PC-3 (cell line): Measurements from ENCODE around the gene EFNB3. TPM values are rescaled to one million over a fixed set of nuclear protein-coding genes. Genes with fewer than 3 reads are reported as not detected.

Experiments used
- ATAC-seq: fragments of 200-7000 bp; cut with Tn5 transposase; 2 replicates; pipeline ENCODE4 v1.9.1; 2020; ENCODE audit warnings: mild to moderate bottlenecking, moderate library complexity
- BruUV-seq: library from RNA; stranded (reverse); fragments of 400-500 nt; replicated peaks from 2 replicates; lab custom pipeline; 2021; lab: Mats Ljungman, UMichigan
- CTCF ChIA-PET: fragments of 300-600 bp; sonication (Branson Sonifier 250); formaldehyde crosslinking; loops from one replicate; lab custom pipeline; 2022; ENCODE audit warnings: antibody characterized with exemption; lab: Charles Lee
- POLR2A ChIA-PET: fragments of 300-600 bp; sonication (Branson Sonifier 250); formaldehyde crosslinking; loops from one replicate; lab custom pipeline; 2022; ENCODE audit warnings: antibody characterized with exemption; ENCODE audit not compliant: unreplicated experiment; lab: Charles Lee
- DNase-seq: peaks from one replicate; pipeline ENCODE4 v3.0.0-alpha.2; 2015
- H2AFZ ChIP-seq: fragments of 300-600 bp; sonication (generic); 2 replicates; pipeline ENCODE4 v1.6.0; 2016; ENCODE audit warnings: antibody characterized with exemption, low read length
- H3F3A ChIP-seq: fragments of 300-600 bp; sonication (generic); one replicate; pipeline ENCODE4 v1.6.0; 2017; ENCODE audit warnings: antibody characterized with exemption, low read length, control low read depth, mild to moderate bottlenecking; ENCODE audit not compliant: unreplicated experiment
- H3K27ac ChIP-seq: fragments of 300-600 bp; sonication (generic); 2 replicates; pipeline ENCODE4 v1.5.1; 2016; ENCODE audit warnings: mild to moderate bottlenecking, low read length
- H3K27me3 ChIP-seq: fragments of 300-600 bp; sonication (generic); 2 replicates; pipeline ENCODE4 v1.6.1; 2016; ENCODE audit warnings: low read length, mixed read lengths
- H3K36me3 ChIP-seq: fragments of 300-600 bp; sonication (generic); 2 replicates; pipeline ENCODE4 v1.6.1; 2016; ENCODE audit warnings: low read depth, mixed run types, low read length, mixed read lengths
- H3K4me1 ChIP-seq: fragments of 300-600 bp; sonication (generic); 2 replicates; pipeline ENCODE4 v1.5.1; 2016; ENCODE audit warnings: low read length; ENCODE audit not compliant: insufficient read depth
- H3K4me2 ChIP-seq: fragments of 300-600 bp; sonication (generic); 2 replicates; pipeline ENCODE4 v1.6.0; 2016; ENCODE audit warnings: low read length
- H3K4me3 ChIP-seq: fragments of 300-600 bp; sonication (generic); 2 replicates; pipeline ENCODE4 v1.5.1; 2016; ENCODE audit warnings: mild to moderate bottlenecking, low read length, mixed read lengths
- H3K79me2 ChIP-seq: fragments of 300-600 bp; sonication (generic); 2 replicates; pipeline ENCODE4 v1.6.1; 2017; ENCODE audit warnings: low read length, mixed read lengths
- H3K9ac ChIP-seq: fragments of 300-600 bp; sonication (generic); 2 replicates; pipeline ENCODE4 v1.6.0; 2016; ENCODE audit warnings: mild to moderate bottlenecking, low read length
- H3K9me2 ChIP-seq: fragments of 300-600 bp; sonication (generic); replicated peaks from 2 replicates; pipeline ENCODE4 v1.6.1; 2016; ENCODE audit warnings: mixed run types, low read length, mixed read lengths
- H3K9me3 ChIP-seq: fragments of 300-600 bp; sonication (generic); 2 replicates; pipeline ENCODE4 v1.6.1; 2016; ENCODE audit warnings: low read length, mixed read lengths
- H4K20me1 ChIP-seq: fragments of 300-600 bp; sonication (generic); 2 replicates; pipeline ENCODE4 v1.6.1; 2016; ENCODE audit warnings: low read length, mixed read lengths
- CTCF ChIP-seq: fragments of 300-600 bp; sonication (generic); conservative IDR thresholded peaks from 2 replicates; pipeline ENCODE4 v1.5.1; 2017; ENCODE audit warnings: antibody characterized with exemption, low read depth, mild to moderate bottlenecking, low read length
- EZH2 ChIP-seq: fragments of 300-600 bp; sonication (generic); IDR thresholded peaks from one replicate; pipeline ENCODE4 v1.6.1; 2017; ENCODE audit warnings: antibody characterized with exemption, mild to moderate bottlenecking, low read length; ENCODE audit not compliant: unreplicated experiment
- EZH2phosphoT487 ChIP-seq: fragments of 300-600 bp; sonication (generic); IDR thresholded peaks from 2 replicates; pipeline ENCODE4 v1.6.1; 2018; ENCODE audit warnings: mild to moderate bottlenecking, antibody characterized with exemption, low read length, borderline replicate concordance
- intact Hi-C: fragments of 100-400 bp; cut with micrococcal nuclease; formaldehyde crosslinking; loops from 2 replicates; pipeline ENCODE4 v1.9.0; 2023
- total RNA-seq: library from RNA; depleted of rRNA; stranded (reverse); fragments of >200 nt; gene quantifications from 2 replicates; pipeline ENCODE4 v1.2.3, GENCODE V29; 2014

Gene EFNB3
- total RNA-seq, 1 experiment from 2014 or later = 4.9 TPM

GRCh38 chr17:7700510-7700909 lies 4.5 kb upstream of the EFNB3 start:
- H3K4me2 ChIP-seq = no peak overlapping the region
- no peaks in the 10 kb centered on the region for H3K36me3 ChIP-seq
- H3K4me1 ChIP-seq = no peaks in the 10 kb centered on the region
- H3K9me2 ChIP-seq = no peaks in the 10 kb centered on the region
- no peaks in the 10 kb centered on the region for H3F3A ChIP-seq
- no peaks in the 10 kb centered on the region for H3K9me3 ChIP-seq
- H3K27me3 ChIP-seq = no peaks in the 10 kb centered on the region
- H3K9ac ChIP-seq = no peak overlapping the region
- no peak overlapping the region for H3K4me3 ChIP-seq
- DNase-seq (no peak), ATAC-seq (no peak)
- CTCF ChIA-PET = no interaction called here
- H2AFZ ChIP-seq = no peak overlapping the region
- H4K20me1 ChIP-seq = no peaks in the 10 kb centered on the region
- POLR2A ChIA-PET = no interaction called here
- no peaks in the 10 kb centered on the region for H3K79me2 ChIP-seq
- intact Hi-C loops = no loop called here
- no peak overlapping the region for H3K27ac ChIP-seq
- BruUV-seq = no TSS peak
- TF ChIP-seq EZH2 (no peak), EZH2phosphoT487 (no peak), CTCF (no peak)

- no peaks in the 10 kb centered on the region for H3K9me2 ChIP-seq
- H3K27ac ChIP-seq = no peak overlapping the region
- no peaks in the 10 kb centered on the region for H3F3A ChIP-seq
- H3K4me1 ChIP-seq = no peaks in the 10 kb centered on the region
- TF ChIP-seq CTCF (no peak), EZH2phosphoT487 (no peak), EZH2 (no peak)
- H3K36me3 ChIP-seq = no peaks in the 10 kb centered on the region
- no peak overlapping the region for H3K9ac ChIP-seq
- ChIA-PET POLR2A (no interaction called here), CTCF (no interaction called here)
- no peak for ATAC-seq
- no peaks in the 10 kb centered on the region for H3K27me3 ChIP-seq
- H3K4me2 ChIP-seq = no peak overlapping the region
- no peak overlapping the region for H2AFZ ChIP-seq
- no peaks in the 10 kb centered on the region for H3K9me3 ChIP-seq
- no peaks in the 10 kb centered on the region for H3K79me2 ChIP-seq
- H3K4me3 ChIP-seq = no peak overlapping the region
- BruUV-seq = no TSS peak
- no peak for DNase-seq
- no peaks in the 10 kb centered on the region for H4K20me1 ChIP-seq
- intact Hi-C loops = no loop called here
These were observed 3.3 kb upstream of the EFNB3 start for GRCh38 chr17:7701681-7702080.

DNA sequence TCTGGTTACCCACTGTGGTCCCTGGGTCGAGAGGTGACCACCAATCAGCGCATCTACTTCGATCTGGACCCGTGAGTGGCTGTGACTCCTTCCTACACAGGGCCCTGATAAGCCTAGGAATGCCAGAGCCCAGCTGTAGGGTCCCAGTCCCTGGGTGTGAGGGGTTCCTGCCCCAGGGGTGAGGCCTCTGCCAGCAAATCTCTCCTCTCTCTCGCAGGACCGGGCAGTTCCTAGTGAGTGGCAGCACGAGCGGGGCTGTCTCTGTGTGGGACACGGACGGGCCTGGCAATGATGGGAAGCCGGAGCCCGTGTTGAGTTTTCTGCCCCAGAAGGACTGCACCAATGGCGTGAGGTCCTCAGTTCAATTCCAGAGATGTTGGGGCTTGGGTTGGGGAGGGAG lies 2.2 kb upstream of the EFNB3 start:
- ATAC-seq (no peak), DNase-seq (no peak)
- Histone ChIP-seq H3F3A (no peaks in the 10 kb centered on the region), H3K9ac (no peak overlapping the region), H3K27me3 (no peaks in the 10 kb centered on the region), H3K4me3 (no peak overlapping the region), H4K20me1 (no peaks in the 10 kb centered on the region), H3K36me3 (no peaks in the 10 kb centered on the region), H2AFZ (no peak overlapping the region), H3K9me3 (no peaks in the 10 kb centered on the region), H3K9me2 (no peaks in the 10 kb centered on the region), H3K27ac (no peak overlapping the region), H3K4me2 (no peak overlapping the region), H3K79me2 (no peaks in the 10 kb centered on the region), H3K4me1 (no peaks in the 10 kb centered on the region)
- CTCF ChIA-PET = interaction anchor here (0.6 kb wide), 1 partner anchor 14 kb away, joined by 15 read pairs; no protein-coding TSS in a partner anchor
- BruUV-seq = no TSS peak
- POLR2A ChIA-PET = no interaction called here
- TF ChIP-seq EZH2 (no peak), CTCF (no peak)
- intact Hi-C loops = no loop called here
